Gastrocnemius medialis (tissue), 4 donors: Measurements from ENCODE around the gene EFS. TPM values are rescaled to one million over a fixed set of nuclear protein-coding genes. Genes with fewer than 3 reads are reported as not detected.

ENCODE experiments used
- ATAC-seq, 2 donors: fragments of 150-250 bp; one replicate each; pipeline ENCODE4 v1.9.1; 2016
- DNase-seq, 2 donors: peaks; one replicate each; pipeline ENCODE4 v3.0.0-alpha.2; 2019
- H3K27ac ChIP-seq, 4 donors: fragments of 200-600 bp; sonication (generic); 1 replicate in 1 of 4; 2 replicates in 3 of 4; pipeline ENCODE4 v1.5.1; 2016 to 2018; ENCODE audit warnings: mild to moderate bottlenecking in 2 of 4, moderate library complexity in 1 of 4
- H3K27me3 ChIP-seq, 3 donors: fragments of 200-600 bp; sonication (generic) in 2 of 3; 1 replicate in 1 of 3; 2 replicates in 2 of 3; pipeline versions ENCODE4 v1.5.1 to v1.6.0; 2016 to 2019; ENCODE audit warnings: mild to moderate bottlenecking in 1 of 3, moderate library complexity in 1 of 3
- H3K36me3 ChIP-seq, 2 donors: fragments of 200-600 bp; sonication (generic) in 1 of 2; one replicate each; pipeline ENCODE4 v1.5.1; 2017 to 2018
- H3K4me1 ChIP-seq, 2 donors: fragments of 200-600 bp; sonication (generic) in 1 of 2; one replicate each; pipeline ENCODE4 v1.5.1; 2016 to 2017; ENCODE audit warnings: mild to moderate bottlenecking in 2 of 2
- H3K4me3 ChIP-seq, 4 donors: fragments of 200-600 bp; sonication (generic) in 3 of 4; 1 replicate in 1 of 4; 2 replicates in 3 of 4; pipeline ENCODE4 v1.5.1; 2016 to 2019; ENCODE audit warnings: mild to moderate bottlenecking in 2 of 4
- H3K9me3 ChIP-seq, 3 donors: fragments of 200-600 bp; sonication (generic) in 2 of 3; 1 replicate in 1 of 3; 2 replicates in 2 of 3; pipeline ENCODE4 v1.5.1; 2016 to 2019
- POLR2A ChIP-seq, 2 donors: fragments of 450-650 bp; IDR thresholded peaks; one replicate each; pipeline ENCODE4 v1.6.1; 2017; ENCODE audit warnings: antibody characterized with exemption in 2 of 2, mild to moderate bottlenecking in 2 of 2, moderate library complexity in 2 of 2
- in situ Hi-C, 4 donors: fragments of 200-750 bp; cut with MboI; loops; one replicate each; pipeline versions ENCODE4 v1.15.0 to v1.8.0; 2017; ENCODE audit warnings: low sequenced_read_pairs in 4 of 4
- intact Hi-C: fragments of 100-400 bp; cut with DNase I; formaldehyde crosslinking; loops from one replicate; pipeline ENCODE4 v1.15.1; 2023; ENCODE audit warnings: low total_unique reads
- total RNA-seq, 4 donors: library from RNA; depleted of rRNA; stranded (reverse); fragments of >200 nt; gene quantifications; one replicate each; pipeline versions ENCODE4 v1.1.0 to v1.2.3, GENCODE V29; 2016
- TF ChIP-seq, protein P1 (sequence below), 5 experiments: fragments of 450-650 bp in 3 of 5; fragments of 200-600 bp in 2 of 5; sonication (generic) in 2 of 5; IDR thresholded peaks in 4 of 5; conservative IDR thresholded peaks in 1 of 5; 1 replicate in 4 of 5; 2 replicates in 1 of 5; pipeline ENCODE4 v1.5.1; 2016 to 2019; ENCODE audit warnings: antibody characterized with exemption in 5 of 5, mild to moderate bottlenecking in 3 of 5, moderate library complexity in 3 of 5

Gene EFS
- total RNA-seq, 4 donors from 2014 or later: 0.31 to 4.1 (median 1.6) TPM

DNA sequence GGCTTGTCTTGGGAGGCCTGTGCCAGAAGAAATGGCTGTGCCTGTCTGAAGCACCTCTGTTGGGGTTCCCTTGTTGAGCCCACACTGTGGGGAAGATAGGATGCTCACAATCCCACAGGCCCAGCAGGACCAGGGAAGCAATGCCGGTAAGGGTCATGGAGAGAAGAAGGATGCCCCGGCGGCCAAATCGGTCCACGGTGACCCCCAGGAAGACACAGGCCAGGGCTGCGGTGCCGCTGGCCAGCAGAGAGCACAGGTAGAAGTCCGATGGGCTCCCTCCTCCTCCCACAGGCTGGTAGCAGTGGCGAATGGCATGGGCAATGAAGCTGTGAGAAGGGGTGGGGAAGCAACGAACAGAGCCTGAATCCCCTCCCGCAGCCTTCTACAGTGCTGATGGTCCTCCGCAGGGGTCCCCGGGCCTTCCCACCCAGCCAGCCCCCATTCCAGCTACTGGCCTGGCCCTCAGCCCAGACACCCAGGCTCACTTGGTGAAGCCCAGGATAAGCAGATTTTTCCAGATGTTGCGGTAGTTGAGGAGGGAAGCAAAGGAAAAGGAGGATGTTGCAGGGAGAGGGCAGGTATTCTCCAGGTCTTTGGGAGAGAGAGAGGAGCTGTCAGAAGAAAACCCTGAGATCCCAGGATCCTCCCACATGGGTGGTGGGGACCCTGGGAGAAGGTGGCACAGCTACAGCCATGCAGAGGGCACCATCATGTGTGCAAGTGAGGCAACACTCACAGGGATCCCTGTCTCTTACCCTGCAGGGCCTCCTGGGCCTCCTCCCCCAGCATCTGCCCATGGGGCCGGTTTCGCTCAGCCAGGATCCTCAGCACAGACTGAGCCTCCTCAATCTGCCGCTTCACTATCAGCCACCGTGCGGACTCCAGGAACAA lies 17.3 kb downstream of the EFS start:
- H3K4me3 ChIP-seq: no peak overlapping the region
- no peak for TF ChIP-seq POLR2A (IDR thresholded peaks at IDR 0.05)
- TF ChIP-seq, protein P1, sequence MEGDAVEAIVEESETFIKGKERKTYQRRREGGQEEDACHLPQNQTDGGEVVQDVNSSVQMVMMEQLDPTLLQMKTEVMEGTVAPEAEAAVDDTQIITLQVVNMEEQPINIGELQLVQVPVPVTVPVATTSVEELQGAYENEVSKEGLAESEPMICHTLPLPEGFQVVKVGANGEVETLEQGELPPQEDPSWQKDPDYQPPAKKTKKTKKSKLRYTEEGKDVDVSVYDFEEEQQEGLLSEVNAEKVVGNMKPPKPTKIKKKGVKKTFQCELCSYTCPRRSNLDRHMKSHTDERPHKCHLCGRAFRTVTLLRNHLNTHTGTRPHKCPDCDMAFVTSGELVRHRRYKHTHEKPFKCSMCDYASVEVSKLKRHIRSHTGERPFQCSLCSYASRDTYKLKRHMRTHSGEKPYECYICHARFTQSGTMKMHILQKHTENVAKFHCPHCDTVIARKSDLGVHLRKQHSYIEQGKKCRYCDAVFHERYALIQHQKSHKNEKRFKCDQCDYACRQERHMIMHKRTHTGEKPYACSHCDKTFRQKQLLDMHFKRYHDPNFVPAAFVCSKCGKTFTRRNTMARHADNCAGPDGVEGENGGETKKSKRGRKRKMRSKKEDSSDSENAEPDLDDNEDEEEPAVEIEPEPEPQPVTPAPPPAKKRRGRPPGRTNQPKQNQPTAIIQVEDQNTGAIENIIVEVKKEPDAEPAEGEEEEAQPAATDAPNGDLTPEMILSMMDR (IDR thresholded peaks at IDR 0.05 in 4 of 5, conservative IDR thresholded peaks at IDR 0.05 in 1 of 5): no peak
- DNase-seq (no peak), ATAC-seq (no peak)
- no peak overlapping the region for H3K27ac ChIP-seq
- no peaks in the 10 kb centered on the region for H3K36me3 ChIP-seq
- peaks cover 13 to 18% (median 14%) of the 10 kb centered on the region in 3 donors for H3K27me3 ChIP-seq
- in situ Hi-C loops: loop anchor here in 1 of 4 donors (25.0 kb wide), 1 partner anchor 215 kb away; the partner anchor contains the start of genes AP1G2, THTPA and ZFHX2
- H3K4me1 ChIP-seq: peaks cover 0 to 10% of the 10 kb centered on the region in 2 donors
- no peaks in the 10 kb centered on the region for H3K9me3 ChIP-seq
- intact Hi-C loops: no loop called here

DNA sequence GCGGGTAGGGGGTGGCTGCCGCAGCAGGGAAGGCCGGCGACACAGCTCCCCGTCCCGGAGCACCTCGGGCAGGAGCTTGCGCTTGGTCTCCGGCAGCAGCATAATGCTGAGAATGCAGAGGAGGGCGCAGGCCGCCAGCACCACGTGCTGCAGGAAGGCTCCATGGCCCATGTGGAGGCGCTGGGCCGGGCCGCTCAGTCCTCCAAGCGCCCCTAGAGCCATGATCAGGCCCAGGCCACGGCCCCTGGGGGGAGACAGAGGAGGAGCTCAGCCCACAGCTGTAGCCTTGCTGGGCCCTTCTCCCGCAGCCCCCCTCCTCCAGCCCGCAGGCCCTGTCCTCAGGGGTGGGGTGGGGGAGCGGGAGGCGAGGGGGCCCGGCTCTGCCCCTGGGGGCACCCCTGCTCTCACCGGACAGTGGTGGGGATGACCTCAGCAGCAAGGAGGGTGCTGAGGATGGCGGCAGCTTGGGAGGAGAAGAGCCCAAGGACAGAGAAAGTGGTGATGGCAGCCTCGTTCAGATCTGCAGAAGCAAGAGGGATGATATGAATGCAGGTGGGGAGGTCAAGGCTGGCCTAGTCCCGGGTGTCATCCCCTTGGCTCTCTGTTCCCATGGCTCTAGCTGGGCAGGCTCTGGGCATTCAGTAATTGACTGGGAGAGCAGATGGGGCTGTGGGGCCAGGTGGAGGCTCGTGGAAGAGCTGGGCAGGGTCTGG lies 18.1 kb downstream of the EFS start:
- intact Hi-C loops: no loop called here
- in situ Hi-C loops: loop anchor here in 1 of 4 donors (25.0 kb wide), 1 partner anchor 215 kb away; the partner anchor contains the start of genes AP1G2, THTPA and ZFHX2
- no peak for DNase-seq
- TF ChIP-seq, protein P1 (IDR thresholded peaks at IDR 0.05 in 4 of 5, conservative IDR thresholded peaks at IDR 0.05 in 1 of 5): no peak
- no peak for TF ChIP-seq POLR2A (IDR thresholded peaks at IDR 0.05)
- Histone ChIP-seq H3K36me3 (no peaks in the 10 kb centered on the region), H3K4me1 (peaks cover 0 to 2% of the 10 kb centered on the region in 2 donors), H3K4me3 (no peak overlapping the region), H3K27me3 (peaks cover 6 to 11% (median 8%) of the 10 kb centered on the region in 3 donors), H3K9me3 (no peaks in the 10 kb centered on the region), H3K27ac (no peak overlapping the region)
- ATAC-seq: no peak

DNA sequence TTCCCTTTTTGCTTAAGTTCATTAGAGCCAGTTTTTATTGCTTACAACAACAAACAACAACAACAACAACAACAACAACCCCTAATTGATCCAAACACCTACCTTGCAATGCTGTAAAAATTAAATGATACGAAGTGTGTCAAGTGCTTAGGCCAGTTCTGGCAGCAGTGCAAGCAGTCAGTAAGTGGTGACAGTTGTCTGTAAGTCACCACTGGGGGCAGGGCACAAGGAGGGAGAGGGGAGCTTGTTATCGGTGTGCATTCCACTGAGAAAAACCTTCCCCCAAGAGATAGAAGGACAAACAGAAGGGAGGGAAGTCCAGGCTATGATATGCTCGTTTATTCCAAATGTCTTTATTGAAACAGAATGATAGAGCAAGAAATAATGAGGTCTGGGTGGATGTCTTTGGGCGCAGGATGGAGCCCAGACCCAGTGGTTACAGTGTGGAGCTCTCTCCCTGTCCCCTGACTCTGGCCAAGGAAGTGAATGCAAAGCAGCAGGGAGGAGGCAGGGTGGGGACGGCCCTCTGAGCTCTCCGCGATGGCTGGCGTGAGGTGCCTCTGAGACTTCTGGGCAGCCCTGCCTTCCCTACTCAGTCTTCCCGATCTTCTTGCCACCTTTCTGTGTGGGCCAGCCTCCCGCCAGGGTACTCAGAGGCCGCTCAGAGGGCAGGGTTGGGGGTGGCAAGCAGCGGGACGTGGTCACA lies 18.8 kb downstream of the EFS start:
- H3K36me3 ChIP-seq: no peaks in the 10 kb centered on the region
- DNase-seq (no peak), ATAC-seq (no peak)
- TF ChIP-seq POLR2A (IDR thresholded peaks at IDR 0.05): no peak
- TF ChIP-seq, protein P1 (IDR thresholded peaks at IDR 0.05 in 4 of 5, conservative IDR thresholded peaks at IDR 0.05 in 1 of 5): no peak
- H3K27ac ChIP-seq: no peak overlapping the region
- intact Hi-C loops (no loop called here), in situ Hi-C loops (loop anchor here in 1 of 4 donors (25.0 kb wide), 1 partner anchor 216 kb away; the partner anchor contains the start of genes AP1G2, THTPA and ZFHX2)
- no peaks in the 10 kb centered on the region for H3K4me1 ChIP-seq
- H3K27me3 ChIP-seq: peaks cover 0 to 4% (median under 1%) of the 10 kb centered on the region in 3 donors
- no peak overlapping the region for H3K4me3 ChIP-seq
- no peaks in the 10 kb centered on the region for H3K9me3 ChIP-seq

DNA sequence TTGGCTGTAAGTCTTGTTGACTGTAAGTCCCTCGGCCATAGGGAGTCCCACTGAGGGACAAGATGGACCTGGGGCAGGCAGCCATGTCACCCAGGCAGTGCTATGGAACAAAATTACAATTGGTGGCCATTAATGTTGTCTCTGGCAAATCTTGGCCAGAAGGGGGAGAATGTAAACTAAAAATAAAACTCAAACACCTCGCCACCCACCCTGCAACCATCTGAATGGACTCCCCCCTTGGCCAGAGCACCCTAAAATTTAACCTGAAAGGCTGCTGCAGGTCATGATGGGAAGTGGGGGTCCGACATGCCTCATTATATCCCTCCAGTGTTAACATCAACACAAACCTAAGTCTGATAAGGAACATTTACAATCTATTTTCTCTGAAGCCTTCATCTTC lies 20.5 kb downstream of the EFS start:
- no peaks in the 10 kb centered on the region for H3K27me3 ChIP-seq
- H3K4me1 ChIP-seq: no peaks in the 10 kb centered on the region
- intact Hi-C loops: no loop called here
- in situ Hi-C loops: loop anchor here in 1 of 4 donors (25.0 kb wide), 1 partner anchor 218 kb away; the partner anchor contains the start of genes AP1G2, THTPA and ZFHX2
- TF ChIP-seq POLR2A (IDR thresholded peaks at IDR 0.05): no peak
- TF ChIP-seq, protein P1 (IDR thresholded peaks at IDR 0.05 in 4 of 5, conservative IDR thresholded peaks at IDR 0.05 in 1 of 5): no peak
- H3K9me3 ChIP-seq: no peaks in the 10 kb centered on the region
- H3K4me3 ChIP-seq: no peak overlapping the region
- no peaks in the 10 kb centered on the region for H3K36me3 ChIP-seq
- ATAC-seq (no peak), DNase-seq (no peak)
- H3K27ac ChIP-seq: no peak overlapping the region
